Stomach (tissue), 9 donors: Measurements from ENCODE around the gene USP21. TPM values are rescaled to one million over a fixed set of nuclear protein-coding genes. Genes with fewer than 3 reads are reported as not detected.

ENCODE experiments used
- DNase-seq, 2 donors: peaks; one replicate each; pipeline versions ENCODE4 v3.0.0 to v3.0.0-alpha.2; 2013 to 2019
- H3K27ac ChIP-seq, 5 donors: fragments of 200-600 bp in 4 of 5; sonication (generic) in 4 of 5; one replicate each; pipeline ENCODE4 v1.5.1; 2013 to 2019; ENCODE audit warnings: mild to moderate bottlenecking in 1 of 5, moderate library complexity in 1 of 5
- H3K27me3 ChIP-seq, 3 donors: fragments of 200-600 bp; sonication (generic); one replicate each; pipeline ENCODE4 v1.5.1; 2017 to 2019; ENCODE audit warnings: mixed run types in 1 of 3
- H3K36me3 ChIP-seq, 4 donors: fragments of 200-600 bp; sonication (generic); 1 replicate in 3 of 4; 2 replicates in 1 of 4; pipeline ENCODE4 v1.5.1; 2016 to 2019
- H3K4me1 ChIP-seq, 4 donors: fragments of 200-600 bp; sonication (generic); one replicate each; pipeline ENCODE4 v1.5.1; 2016 to 2019
- H3K4me3 ChIP-seq, 4 donors: fragments of 200-600 bp; sonication (generic) in 3 of 4; one replicate each; pipeline ENCODE4 v1.5.1; 2016 to 2019; ENCODE audit warnings: mild to moderate bottlenecking in 1 of 4
- H3K9me3 ChIP-seq, 4 donors: fragments of 200-600 bp; sonication (generic); one replicate each; pipeline ENCODE4 v1.5.1; 2016 to 2019
- CTCF ChIP-seq, 7 experiments: fragments of 450-650 bp in 4 of 7; fragments of 200-600 bp in 3 of 7; sonication (generic) in 3 of 7; IDR thresholded peaks; one replicate each; pipeline ENCODE4 v1.5.1; 2016 to 2019; ENCODE audit warnings: antibody characterized with exemption in 7 of 7, control low read depth in 2 of 7, mild to moderate bottlenecking in 1 of 7
- EP300 ChIP-seq: sonication (generic); formaldehyde crosslinking; IDR thresholded peaks from one replicate; pipeline ENCODE4 v1.6.1; 2017; ENCODE audit warnings: antibody characterized with exemption
- POLR2A ChIP-seq, 4 donors: fragments of 450-650 bp; IDR thresholded peaks; one replicate each; pipeline ENCODE4 v1.6.1; 2016; ENCODE audit warnings: antibody characterized with exemption in 4 of 4, control low read depth in 2 of 4, mild to moderate bottlenecking in 1 of 4, moderate library complexity in 1 of 4
- POLR2AphosphoS5 ChIP-seq, 3 donors: sonication (generic); formaldehyde crosslinking; IDR thresholded peaks; one replicate each; pipeline ENCODE4 v1.6.1; 2016; ENCODE audit warnings: antibody characterized with exemption in 3 of 3
- WGBS, 5 donors: extraction: QIAGEN DNeasy Blood & Tissue Kit in 3 of 5; methylation state at CpG; one replicate each; pipeline versions ENCODE4 v1.1.5 to v1.1.7; 2013 to 2018; 5-methylcytosine and 5-hydroxymethylcytosine counted together
- intact Hi-C: fragments of 100-400 bp; cut with DNase I; formaldehyde crosslinking; loops from one replicate; pipeline ENCODE4 v1.15.1; 2023; ENCODE audit warnings: low total_unique reads
- polyA plus RNA-seq, 3 donors: library from polyadenylated mRNA; stranded (reverse); fragments of 200-250 nt; gene quantifications; one replicate each; pipeline ENCODE4 v1.2.3, GENCODE V29; 2013
- total RNA-seq, 5 donors: library from RNA; depleted of rRNA; stranded (reverse); fragments of >200 nt; gene quantifications; one replicate each; pipeline versions ENCODE4 v1.1.0 to v1.2.3, GENCODE V29; 2014 to 2016
- donor health status: healthy with polysubstance abuse.
- donor health status: Bipolar disorder and iron deficiency.
- donor health status: healthy.

Gene USP21
- total and polyA plus RNA-seq, 8 donors = 13.6 to 35.3 (median 19.9) TPM

GRCh38 chr1:161175771-161176453 lies 16.6 kb downstream of the USP21 start:
- Histone ChIP-seq H3K27me3 (no peaks in the 10 kb centered on the region), H3K4me1 (peaks cover 30 to 55% (median 40%) of the 10 kb centered on the region in 4 donors), H3K36me3 (peaks cover 31 to 51% (median 51%) of the 10 kb centered on the region in 4 donors), H3K4me3 (peak overlapping the region; percentile 71 to 95 (median 82)), H3K9me3 (no peaks in the 10 kb centered on the region), H3K27ac (peak overlapping the region in 4 of 5 donors; percentile 91 to 96 (median 96))
- intact Hi-C loops = no loop called here
- TF ChIP-seq EP300 (no peak), POLR2AphosphoS5 (IDR thresholded peaks at IDR 0.05) (no peak), POLR2A (IDR thresholded peaks at IDR 0.05) (no peak), CTCF (IDR thresholded peaks at IDR 0.05) (no peak)
- 86 to 90% (median 86%) methylated on average over 10 of the region's 10 CpGs for WGBS, 5 donors
- no peak for DNase-seq

- intact Hi-C loops = no loop called here
Observed at GRCh38 chr1:161176468-161177111, 17.3 kb downstream of the USP21 start.

GRCh38 chr1:161177112-161177935 lies 18.0 kb downstream of the USP21 start, which contains the start of gene B4GALT3:
B4GALT3 (minus strand) TSS chr1:161177507; CDS start chr1:161176060, 1,447 bp downstream.
- DNase-seq = peak; percentile 92 to 96
- TF ChIP-seq EP300 (no peak), POLR2AphosphoS5 (IDR thresholded peaks at IDR 0.05) (peak; percentile 57 to 91 (median 86)), POLR2A (IDR thresholded peaks at IDR 0.05) (peak in 2 of 4 donors; percentile 52 to 69), CTCF (IDR thresholded peaks at IDR 0.05) (no peak)
- Histone ChIP-seq H3K27ac (peak within 1 kb of the TSS; percentile 91 to 96 (median 95)), H3K4me3 (peak within 1 kb of the TSS; percentile 71 to 95 (median 82)), H3K9me3 (no peaks in the 10 kb centered on the region), H3K4me1 (peaks cover 28 to 52% (median 38%) of the 10 kb centered on the region in 4 donors), H3K27me3 (no peaks in the 10 kb centered on the region), H3K36me3 (peaks cover 19 to 37% (median 37%) of the 10 kb centered on the region in 4 donors)
- 2 to 6% (median 4%) methylated on average over 27 to 50 of the region's 50 CpGs for WGBS, 5 donors
- intact Hi-C loops = no loop called here

More at GRCh38 chr1:161176468-161177111, 17.3 kb downstream of the USP21 start:
- peak overlapping the region; percentile 71 to 95 (median 82) for H3K4me3 ChIP-seq
- no peak for TF ChIP-seq POLR2AphosphoS5 (IDR thresholded peaks at IDR 0.05)
- TF ChIP-seq POLR2A (IDR thresholded peaks at IDR 0.05) = no peak
- TF ChIP-seq EP300 = no peak
- no peak for TF ChIP-seq CTCF (IDR thresholded peaks at IDR 0.05)
- no peak for DNase-seq
- H3K36me3 ChIP-seq = peaks cover 24 to 44% (median 44%) of the 10 kb centered on the region in 4 donors
- no peaks in the 10 kb centered on the region for H3K27me3 ChIP-seq
- peaks cover 30 to 52% (median 40%) of the 10 kb centered on the region in 4 donors for H3K4me1 ChIP-seq
- WGBS, 5 donors = 10 to 17% (median 11%) methylated on average over 16 to 17 of the region's 17 CpGs
- peak overlapping the region; percentile 91 to 96 (median 95) for H3K27ac ChIP-seq
- H3K9me3 ChIP-seq = no peaks in the 10 kb centered on the region

GRCh38 chr1:161177936-161178244 lies 18.6 kb downstream of the USP21 start:
- peak overlapping the region; percentile 71 to 95 (median 82) for H3K4me3 ChIP-seq
- no peak for DNase-seq
- intact Hi-C loops = no loop called here
- TF ChIP-seq EP300 (no peak), POLR2AphosphoS5 (IDR thresholded peaks at IDR 0.05) (no peak), CTCF (IDR thresholded peaks at IDR 0.05) (no peak), POLR2A (IDR thresholded peaks at IDR 0.05) (no peak)
- H3K9me3 ChIP-seq = no peaks in the 10 kb centered on the region
- peak overlapping the region; percentile 91 to 96 (median 95) for H3K27ac ChIP-seq
- 25 to 39% (median 30%) methylated on average over 9 of the region's 9 CpGs for WGBS, 5 donors
- peaks cover 19 to 31% (median 31%) of the 10 kb centered on the region in 4 donors for H3K36me3 ChIP-seq
- H3K4me1 ChIP-seq = peaks cover 27 to 52% (median 36%) of the 10 kb centered on the region in 4 donors
- H3K27me3 ChIP-seq = no peaks in the 10 kb centered on the region
